Mammary epithelial cell (primary cell): Measurements from ENCODE around the gene YDJC.

Experiments used
- CTCF ChIP-seq, 2 donors: IDR thresholded peaks in 1 of 2; conservative IDR thresholded peaks in 1 of 2; 2 replicates each; pipeline ENCODE4 v1.5.1; 2011 to 2012; ENCODE audit warnings: inconsistent platforms in 2 of 2, low read length in 2 of 2, mild to moderate bottlenecking in 2 of 2, control low read depth in 1 of 2, low read depth in 1 of 2; ENCODE audit not compliant: insufficient read depth in 1 of 2; ENCODE audit errors: extremely low read depth in 1 of 2
- EZH2 ChIP-seq: IDR thresholded peaks from 2 replicates; pipeline ENCODE4 v1.6.1; 2012; ENCODE audit warnings: low read length, inconsistent platforms, borderline replicate concordance

GRCh38 chr22:21677606-21678443 lies 48.0 kb upstream of the YDJC start:
- no peak for TF ChIP-seq EZH2
- TF ChIP-seq CTCF (conservative IDR thresholded peaks at IDR 0.05 in 1 of 2, IDR thresholded peaks at IDR 0.05 in 1 of 2; ENCODE audit: extremely low read depth in 1 of 2, insufficient read depth in 1 of 2, low read depth in 1 of 2, low read length in 2 of 2), result no peak
